NCI-H2227 treated with DMSO at 0.1 percent for 48 hours (cell line): Measurements from ENCODE around the gene MTHFSD.

Experiments used
- DNase-seq: peaks from one replicate; lab custom pipeline; 2025; lab: John Stamatoyannopoulos, UW

Gene MTHFSD

DNA sequence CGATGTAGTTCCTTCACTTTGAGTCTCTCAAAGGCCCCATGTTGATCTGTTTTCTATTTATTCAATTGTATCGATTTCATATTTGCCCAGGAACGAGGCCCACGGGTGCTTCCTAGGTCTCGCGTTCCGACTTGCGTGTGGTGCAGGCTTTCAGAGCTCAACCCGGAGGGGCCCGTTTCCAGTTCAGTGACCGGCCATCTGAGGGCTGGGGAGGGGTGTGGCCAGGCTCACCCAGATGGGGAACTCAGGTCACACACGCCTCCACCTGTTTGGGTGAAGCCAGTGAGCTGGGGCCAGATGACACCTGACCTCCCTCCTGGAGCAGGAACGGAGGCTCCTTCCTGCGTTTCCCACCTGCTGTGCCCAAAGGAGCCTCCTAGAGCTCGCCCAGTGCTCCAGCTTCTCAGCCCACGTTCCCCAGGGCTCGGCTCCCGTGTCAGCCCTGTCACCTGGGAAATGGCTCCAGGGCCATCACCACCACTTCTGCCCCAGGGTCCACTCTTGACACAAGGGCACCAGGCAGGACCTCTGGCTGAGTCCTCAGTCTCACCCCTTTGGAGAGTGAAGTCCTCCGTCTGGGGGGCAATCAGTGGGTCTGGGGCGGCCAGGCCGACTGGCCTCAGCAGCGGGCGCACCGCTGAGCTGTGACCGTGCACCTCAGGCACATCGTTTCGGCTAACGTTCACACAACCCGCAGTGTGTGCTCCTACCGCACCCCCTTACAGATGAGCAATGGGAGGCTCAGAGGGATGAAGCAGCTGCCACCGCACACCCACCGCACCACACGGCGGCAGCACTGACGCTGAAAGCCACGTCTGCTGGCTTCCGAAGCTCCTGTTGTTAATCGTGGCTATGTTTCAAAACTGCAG is 26.7 kb downstream of the MTHFSD start:
- DNase-seq = no peak

DNA sequence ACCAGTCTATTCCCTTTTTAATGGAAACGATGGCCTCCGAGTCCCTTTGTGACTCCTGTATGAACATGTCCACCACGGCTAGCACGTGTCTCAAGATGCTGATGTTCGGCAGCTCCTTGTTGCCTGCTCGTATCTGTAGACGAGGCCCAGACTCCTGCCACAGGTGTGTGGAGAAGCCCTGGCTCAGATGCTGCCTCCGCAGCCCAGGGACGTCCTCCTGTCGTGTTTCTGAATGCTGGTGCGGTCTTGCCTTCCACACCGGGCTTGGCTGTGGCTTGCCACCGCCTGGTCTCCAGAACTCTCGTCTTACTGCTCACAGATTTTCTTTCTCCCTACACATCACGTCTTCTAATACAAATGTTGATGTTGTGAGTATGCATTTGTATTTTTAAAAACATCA is 27.7 kb downstream of the MTHFSD start:
- no peak for DNase-seq

DNA sequence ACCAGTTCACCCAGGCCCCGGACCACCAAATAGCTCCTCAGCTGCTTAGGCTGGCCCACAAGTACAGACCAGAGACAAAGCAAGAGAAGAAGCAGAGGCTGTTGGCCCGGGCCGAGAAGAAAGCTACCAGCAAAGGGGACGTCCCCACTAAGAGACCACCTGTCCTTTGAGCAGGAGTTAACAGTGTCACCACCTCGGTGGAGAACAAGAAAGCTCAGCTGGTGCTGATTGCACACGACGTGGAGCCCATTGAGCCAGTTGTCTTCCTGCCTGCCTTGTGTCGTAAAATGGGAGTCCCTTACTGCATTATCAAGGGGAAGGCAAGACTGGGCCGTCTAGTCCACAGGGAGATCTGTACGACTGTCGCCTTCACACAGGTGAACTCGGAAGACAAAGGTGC is 29.3 kb downstream of the MTHFSD start:
- DNase-seq = no peak

DNA sequence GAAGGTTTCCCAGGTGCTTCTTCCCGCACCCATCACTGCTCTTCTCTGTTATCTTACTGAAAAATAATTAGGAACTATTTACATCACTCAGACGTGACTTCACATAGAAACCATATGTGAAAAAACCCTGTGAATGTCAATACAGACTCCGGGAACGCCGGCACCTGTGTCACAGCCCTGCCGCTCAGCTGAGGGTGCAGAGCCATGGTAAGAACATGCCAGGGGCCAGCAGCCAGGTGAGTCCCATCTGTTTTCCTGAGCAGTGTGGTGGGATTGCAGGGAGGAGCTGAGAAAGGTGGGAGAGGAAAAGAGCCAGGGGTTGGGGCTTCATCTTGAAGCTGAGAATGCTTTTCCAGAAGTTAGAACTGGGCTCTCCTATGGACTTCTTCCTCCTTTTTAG is 31.0 kb downstream of the MTHFSD start:
- no peak for DNase-seq

DNA sequence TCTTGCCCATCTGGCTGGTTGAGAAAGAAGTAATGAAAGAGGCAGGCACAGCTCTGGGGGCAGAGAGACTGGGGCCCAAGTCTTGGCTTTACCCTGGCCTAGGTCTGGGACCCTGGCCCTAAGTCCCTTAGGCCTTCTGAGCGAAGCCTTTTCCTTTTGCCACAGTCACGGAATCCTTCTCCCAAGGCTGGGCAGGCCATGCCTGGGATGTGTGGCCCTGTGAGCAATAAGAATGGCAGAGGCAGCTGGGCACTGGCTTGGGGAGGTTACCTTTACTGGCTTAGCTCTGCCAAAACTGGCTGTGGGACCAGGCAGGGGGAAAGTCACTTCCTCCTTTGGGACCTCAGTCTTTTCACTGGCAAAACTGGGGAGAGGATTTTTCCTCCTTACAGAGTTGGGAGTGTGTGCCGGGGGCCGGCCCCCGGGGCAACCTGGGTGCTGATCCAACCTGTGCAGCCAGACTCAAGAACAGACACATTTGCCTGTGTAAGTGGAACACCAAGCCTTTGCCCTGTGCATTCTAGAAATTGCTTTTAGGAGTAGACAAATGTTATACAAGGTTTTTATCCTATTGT is 31.8 kb downstream of the MTHFSD start:
- no peak for DNase-seq

DNA sequence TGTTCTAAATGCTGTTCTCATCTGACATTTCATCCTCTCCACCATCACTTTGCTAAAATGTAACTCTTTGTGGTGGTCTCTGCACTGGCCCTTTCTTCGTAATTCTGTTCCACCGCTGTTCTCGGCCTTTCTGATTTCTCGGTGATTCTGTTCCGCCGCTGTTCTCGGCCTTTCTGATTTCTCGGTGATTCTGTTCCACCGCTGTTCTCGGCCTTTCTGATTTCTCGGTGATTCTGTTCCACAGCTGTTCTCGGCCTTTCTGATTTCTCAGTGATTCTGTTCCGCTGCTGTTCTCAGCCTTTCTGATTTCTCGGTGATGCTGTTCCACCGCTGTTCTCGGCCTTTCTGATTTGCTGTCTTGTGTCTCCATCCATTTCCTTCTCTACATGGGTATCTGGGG is 32.4 kb downstream of the MTHFSD start:
- DNase-seq = no peak

DNA sequence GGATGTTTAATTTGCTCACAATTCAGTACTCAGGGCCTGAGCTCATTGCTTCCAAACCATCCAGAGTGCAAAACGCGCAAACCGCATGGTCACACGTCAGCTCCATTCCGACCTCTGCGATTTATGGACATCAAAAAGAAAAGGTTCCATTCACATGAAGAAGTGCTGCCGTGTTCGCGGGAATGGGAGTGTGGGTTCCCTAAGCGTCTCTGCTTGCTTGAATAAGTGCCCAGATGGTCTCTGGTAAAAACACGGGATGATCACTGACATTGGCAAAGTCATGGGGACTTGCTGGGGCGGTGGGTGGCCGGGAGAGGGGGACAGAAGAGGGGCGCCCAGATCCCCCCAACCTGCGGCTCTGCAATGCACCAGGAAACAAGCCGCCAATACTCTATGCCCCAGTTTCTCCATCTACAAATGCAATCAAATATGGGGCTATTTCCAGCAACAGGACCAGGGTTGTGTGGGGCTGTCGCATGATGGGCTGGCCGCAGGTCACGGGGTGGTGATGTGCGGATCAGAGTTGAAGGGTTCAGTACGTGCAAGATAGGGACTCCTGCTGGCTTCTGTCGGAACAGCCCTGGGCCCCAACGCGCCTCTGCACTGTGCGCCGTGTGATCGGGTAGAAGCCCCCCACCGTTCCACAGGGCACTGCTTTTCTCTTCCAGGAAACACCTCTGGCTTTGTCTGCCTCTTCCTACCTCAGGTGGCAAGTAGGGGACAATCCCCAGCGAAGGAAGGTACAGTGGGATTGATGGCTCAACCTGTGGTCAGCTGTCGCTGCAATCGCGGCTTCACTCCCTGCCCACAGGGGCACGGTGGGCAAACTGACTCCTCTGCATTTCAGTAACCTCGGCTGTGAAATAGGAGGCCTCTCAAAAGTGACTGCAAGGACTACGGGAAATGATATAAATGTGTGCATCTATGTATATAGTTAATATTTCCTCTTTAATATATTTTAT is 33.5 kb downstream of the MTHFSD start:
- DNase-seq = no peak

DNA sequence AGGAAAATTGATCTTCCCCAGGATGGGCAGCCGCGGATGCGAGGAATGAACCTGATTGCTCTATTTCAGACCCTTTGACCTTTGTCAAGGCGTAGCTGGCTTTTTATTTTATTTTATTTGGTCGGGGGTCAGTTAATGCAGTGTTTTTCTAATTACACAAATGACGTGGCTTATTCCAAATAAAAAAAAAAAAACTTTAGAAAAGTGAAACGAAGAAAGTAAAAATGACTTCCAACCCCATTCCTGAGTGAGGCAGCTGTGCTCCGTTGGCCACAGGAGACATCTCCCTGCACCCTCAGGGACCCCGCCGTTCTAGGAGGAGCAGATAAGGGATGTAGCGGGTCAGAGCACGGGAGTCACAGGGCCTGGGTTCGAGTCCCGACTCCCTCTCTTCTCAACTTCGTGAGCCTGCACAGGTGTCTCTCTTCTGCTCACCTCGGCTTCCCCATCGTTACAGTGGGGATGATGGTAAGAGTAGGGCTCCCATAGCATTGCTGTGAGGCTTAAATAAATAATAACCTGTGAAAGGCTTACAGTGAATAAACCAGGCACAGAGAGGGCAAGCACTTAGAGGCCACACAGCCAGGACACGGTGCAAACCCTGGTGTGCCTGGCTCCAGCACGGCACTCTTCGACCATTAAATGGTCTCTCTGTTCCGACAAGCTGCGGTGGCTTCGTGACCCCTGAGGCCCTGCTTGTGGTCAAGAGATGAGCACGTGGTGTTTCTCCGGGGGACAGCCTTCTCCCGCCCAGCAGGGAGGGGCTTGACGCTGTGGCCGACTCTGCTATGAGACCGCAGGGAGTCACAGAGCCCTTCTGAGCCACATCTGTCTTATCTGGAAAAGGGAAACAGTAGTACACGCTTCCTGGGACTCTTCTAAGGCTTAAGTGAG is 34.5 kb downstream of the MTHFSD start:
- no peak for DNase-seq

DNA sequence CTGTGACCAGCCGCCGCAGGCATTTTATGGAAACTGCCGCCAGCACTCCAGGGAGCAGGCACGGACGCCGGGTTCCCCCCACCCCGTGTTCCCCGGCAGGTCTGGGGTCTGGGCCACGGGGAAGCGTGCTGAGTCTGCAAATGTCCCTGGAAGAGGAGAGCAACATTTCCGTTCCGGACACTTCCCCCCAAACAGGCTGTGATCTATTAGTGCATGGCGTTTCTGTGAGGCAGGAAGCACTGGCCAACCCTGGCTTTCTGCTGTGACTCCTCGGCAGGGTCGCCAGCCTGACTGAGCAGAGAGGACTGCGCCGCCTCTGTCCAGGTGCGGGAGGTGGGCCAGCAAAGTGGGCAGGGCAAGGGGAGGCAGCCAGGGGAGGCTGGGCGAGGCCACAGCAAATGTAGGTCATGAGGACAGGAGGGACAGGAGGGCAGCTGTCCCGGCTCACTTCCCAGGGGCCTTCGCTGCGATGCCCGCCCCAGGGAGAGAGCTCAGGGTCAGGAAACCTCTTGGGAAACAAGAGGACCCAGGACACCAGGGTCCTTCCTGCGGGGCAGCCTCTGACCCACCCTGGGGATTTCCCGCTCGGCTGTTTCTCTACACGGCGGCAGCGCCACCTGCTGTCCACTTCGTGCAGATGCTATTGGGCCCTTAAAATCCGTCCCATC is 35.3 kb downstream of the MTHFSD start:
- DNase-seq = no peak

DNA sequence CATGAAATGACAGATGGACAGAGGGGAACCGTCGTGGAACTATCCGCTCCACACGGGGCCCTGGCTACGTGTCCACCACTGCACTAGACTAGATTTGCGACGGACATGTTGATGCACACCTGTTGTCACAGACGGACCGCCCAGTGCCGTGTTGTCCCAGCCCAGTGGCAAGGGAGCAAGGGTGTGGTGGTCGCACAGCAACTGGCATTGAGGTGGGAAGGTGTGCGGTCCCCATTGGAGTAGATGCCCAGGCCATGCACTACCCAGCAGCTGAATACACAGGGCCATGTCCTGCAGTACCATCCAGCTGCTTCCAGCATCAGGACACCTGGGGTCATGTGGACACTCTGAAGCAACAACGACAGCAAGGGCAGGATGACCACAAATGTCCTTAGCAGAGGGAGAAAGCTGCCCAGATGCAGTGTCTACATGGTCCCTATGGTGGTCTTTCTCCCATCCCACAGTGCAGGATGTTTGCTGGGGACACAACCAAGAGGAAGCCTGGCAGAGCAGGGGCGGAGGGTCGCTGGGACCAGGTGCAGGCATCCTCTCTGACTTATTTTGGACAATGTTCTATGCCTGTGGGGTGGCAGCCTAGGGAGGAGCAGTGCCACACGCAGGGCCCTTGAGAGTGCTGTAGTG is 35.9 kb downstream of the MTHFSD start:
- DNase-seq = no peak

DNA sequence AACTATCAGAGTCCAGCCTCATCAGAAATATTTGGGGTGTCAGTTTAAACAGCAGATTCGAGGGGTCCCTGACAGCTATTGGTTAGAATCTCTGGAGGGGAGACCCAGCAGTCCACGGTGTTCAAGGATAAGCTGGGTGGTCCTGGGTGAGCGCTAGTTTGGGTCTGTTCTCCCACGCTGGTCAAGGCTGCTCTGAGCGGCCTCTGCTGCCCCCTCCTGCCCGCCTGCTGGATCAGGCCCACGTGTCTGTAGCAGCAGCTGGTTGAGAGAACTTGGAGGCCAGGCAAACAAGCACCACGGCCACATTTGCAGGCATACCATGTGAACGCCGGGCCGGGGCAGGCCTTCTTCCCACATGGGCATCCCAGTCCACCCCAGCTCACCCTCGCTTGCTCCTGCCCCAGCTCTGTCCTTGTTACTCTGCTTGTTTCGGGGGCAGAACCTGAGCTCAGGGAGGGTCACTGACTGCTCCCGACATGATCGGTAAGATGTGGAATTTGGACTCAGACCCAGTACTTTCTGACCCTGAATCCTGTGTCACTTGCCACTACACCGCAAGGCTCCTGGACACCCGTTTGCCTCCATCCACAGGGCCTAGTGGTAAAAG is 37.3 kb downstream of the MTHFSD start:
- DNase-seq = no peak

DNA sequence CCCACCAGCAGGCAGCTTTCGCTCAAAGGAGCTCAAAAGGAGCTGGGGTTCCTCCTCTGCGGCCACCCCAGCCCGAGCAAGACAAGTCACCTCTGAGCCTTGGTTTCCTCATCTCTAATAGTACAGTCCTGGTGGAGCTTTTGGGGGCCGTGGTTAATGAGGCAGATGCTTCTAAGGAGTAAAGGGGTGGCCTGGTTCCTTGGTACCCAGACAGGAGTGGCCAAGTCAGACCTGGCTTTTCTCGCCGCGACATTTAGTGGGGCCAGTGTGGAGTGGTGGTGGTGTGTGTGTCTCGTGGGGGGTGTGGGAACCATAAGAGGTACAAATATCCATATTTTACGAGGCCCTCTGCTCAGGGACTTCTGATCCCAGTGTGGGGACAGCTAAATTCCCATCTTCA is 38.0 kb downstream of the MTHFSD start:
- no peak for DNase-seq

DNA sequence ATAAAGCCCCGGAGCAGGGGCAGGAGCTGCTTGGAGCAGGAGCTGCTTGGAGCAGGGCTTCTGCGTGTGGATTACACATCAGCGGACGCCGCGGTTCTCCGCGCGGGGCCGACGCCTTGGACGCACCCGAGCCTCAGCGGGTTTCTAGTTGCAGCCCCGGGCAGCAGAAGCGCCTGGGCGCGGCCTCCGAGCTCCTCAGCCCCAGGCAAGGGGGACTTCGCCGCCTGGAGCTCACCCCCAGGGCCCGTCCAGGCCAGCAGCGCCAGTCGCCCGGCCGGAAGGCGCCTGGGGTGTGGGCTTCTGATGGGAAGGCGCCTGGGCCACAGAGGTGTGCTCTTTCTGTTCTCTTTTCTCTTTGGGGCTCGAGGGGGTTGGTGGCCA is 38.4 kb downstream of the MTHFSD start:
- no peak for DNase-seq

DNA sequence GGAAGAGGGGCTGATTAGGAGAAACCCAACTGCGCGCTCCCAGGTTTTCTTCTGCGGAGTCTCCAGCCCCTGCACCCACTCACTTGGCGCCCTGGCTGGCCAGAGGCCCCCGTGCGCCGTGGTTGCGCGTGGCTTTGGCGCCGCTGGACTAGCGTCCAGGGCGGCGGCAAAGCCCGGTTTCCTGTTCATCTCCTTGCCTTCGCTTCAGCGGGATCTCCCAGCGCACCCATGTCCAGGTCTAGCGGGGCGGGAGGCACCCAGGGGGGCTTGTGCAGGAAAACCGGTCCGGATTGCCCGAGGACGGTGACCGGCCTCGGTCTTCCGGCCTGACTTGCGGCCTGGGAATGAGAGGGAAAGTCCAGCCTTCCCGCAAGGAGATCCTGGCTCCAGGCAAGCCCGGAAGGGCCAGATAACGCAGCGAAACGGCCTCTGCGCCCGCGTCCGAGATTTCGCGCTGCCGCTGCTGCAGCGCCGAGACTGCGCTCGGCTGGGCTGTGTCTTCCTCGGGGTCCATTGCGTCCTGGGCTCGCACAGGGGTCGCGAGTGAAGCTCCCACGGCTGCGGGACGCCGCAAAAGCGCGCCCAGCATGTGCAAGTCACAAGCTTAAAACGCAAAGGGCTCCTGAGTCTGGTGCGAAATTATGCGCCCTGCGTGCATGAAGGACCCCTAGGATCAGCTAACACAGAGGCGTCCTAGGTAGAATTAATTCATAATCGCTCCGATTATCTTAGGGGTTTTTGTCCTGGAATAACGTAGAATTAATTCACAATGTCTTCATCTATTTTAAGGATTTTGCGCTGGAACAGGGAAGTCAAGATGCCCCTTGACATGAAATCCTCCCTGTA is 39.0 kb downstream of the MTHFSD start:
- DNase-seq = no peak

DNA sequence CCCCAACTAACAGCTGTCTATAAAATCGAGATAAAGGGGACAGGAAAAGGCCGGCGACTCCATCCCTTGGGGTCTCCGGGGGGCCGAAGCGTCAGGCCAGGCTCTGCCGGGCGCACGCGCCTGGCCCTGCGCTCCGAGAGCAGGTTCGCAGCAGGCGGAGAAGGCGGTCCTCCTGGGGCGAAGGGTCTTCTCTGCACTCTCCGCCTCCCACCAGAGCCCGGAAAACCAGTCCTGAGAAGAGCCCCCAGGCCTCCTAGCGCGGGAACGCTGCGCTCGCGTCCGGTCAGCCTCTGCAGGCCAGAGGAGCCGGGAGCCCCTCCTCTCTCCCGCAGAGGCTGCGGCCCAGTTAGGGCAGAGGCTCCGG is 39.6 kb downstream of the MTHFSD start:
- DNase-seq = no peak

DNA sequence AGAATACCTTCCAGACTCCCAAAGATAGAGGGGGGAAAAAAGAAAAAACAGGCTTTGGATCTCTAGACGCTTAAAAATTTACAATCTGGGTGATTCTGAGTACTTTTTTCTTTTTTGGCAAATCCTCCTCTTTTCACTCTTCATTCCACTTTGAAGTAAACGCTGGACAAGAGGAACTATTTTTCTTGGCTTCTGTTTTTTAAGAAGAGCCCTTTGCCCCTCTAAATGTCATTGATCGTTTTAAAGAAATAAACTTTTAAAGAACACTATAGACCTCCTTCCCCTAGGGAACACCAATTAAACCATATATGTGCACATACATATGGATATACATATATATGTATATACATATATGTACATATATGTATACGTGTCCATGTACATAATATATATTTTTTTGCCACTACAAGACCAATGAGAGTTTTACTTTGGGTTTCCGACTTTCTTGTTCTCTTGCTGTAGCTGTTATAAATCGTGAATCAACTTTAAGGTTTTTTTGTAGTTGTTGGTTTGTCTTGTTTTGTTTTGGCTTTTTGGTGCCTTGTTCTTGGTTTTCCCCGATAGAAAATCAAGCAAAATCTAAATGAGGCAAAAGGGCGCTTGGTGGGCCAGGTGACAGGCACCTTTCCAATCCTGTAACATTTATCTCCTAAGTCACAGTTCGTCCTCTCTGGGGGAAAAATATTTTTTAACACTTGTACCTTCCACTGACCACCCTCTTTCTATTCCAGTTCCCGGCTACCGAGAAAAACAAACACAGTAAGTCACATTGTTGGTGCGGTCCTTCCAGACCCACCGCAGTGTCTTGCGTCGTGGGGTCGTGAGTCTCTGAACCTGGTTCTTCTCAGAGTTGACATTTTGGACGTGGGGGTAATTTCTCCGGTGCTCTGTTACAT is 40.3 kb downstream of the MTHFSD start:
- DNase-seq = no peak

DNA sequence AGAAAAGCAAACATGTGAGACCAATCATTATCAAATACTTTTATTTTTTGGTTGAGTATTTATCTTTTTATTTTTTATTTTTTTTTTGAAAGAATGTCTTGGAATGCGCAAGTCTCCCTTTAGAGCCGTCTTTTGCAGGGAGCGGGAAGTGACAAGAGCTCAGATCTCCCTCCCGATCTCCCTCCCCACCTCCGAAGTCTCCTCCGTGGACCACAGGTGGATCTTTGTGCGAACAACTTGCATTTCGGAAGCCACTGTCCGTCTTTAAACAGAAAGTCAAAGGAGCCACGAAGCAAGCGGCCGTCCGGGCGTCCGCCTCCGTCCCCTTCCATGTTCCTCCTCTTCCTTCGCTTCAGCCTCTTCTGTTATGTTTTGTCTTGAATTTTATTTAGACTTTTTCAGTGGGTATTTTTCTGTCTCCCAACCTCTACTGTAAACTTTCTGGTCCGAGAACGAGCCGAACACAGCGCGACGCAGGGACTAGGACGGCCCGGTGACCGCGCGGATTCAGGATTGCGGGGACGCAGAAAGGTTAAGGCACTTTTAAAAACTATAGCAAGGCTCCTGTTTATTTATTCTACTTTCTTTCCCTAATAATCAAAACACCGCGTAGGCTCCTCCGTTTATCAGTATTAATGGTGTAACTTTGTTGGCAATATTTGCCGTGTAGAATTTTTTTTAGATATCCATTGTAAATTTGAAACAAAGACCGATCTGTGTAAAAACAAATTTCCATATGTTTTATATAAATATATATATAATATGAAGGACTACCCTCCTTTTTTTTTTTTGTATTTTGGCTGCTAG is 41.4 kb downstream of the MTHFSD start:
- DNase-seq = no peak
